ENCODE measurements around the gene SCML2.
"Not testable (repeated sequence)": the region's sequence is repeated elsewhere in the genome, so short reads cannot be mapped to it uniquely, and the experiment has no call there.

The SCML2 gene

DNA sequence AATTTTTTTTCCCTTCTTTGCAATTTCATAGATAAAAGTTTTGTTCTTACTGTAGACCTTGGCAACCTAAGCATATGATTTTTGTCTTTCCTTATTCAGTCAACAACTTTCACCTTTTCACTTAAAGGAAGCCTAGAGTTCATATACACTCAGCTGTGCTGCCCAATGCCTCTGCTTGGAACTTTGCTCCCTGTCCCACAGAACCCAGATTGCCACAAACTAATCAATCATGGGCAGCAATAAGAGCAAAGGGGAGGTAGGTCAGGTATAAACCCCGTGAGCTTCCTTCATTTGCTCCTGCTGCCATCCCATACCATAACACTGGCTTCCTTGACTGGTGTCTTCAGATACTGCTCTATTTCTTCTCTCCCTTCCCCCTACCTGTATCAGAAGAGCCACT, 82.8 kb downstream of the SCML2 start:
- no peak for DNase-seq (ENCODE audit: low read depth in 2 of 2)

DNA sequence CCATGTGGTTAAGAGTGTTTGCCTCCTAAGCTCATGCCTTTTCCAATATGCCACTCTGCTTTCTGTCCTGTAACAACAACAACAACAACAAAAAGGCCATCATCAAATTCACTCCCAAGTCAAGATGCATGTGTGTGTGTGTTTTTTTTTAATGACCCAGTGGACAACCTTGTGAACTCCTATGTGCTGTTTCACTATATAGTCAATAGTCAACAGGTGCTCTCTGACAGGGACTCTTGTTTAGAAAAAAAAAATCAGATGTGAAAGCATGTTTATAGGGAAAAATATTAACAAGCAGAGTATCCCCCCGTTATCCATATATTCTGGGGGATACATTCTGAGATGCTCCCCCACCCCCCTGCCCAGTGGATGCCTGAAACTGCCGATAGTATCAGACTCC, 83.2 kb downstream of the SCML2 start:
- no peak for DNase-seq (ENCODE audit: low read depth in 2 of 2)

DNA sequence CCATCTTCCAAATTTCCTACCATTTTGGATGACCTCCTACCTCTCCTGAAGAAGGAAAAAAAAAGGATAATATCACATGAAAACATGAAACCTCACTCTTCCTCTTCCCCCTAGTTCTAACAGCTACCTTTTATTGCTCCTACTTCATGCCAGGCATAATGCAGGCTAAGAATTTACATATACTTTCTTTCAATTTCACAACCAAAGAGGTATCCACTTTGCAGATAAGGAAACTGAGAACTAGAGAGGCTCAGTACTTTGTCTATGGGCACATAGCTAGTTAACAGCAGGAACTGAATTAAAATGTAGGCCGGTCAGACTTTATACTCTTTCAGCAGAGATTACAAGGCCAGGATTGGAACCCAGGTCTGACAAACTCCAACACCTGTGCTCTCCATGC, 99.4 kb downstream of the SCML2 start:
- DNase-seq (ENCODE audit: low read depth in 2 of 2): no peak

DNA sequence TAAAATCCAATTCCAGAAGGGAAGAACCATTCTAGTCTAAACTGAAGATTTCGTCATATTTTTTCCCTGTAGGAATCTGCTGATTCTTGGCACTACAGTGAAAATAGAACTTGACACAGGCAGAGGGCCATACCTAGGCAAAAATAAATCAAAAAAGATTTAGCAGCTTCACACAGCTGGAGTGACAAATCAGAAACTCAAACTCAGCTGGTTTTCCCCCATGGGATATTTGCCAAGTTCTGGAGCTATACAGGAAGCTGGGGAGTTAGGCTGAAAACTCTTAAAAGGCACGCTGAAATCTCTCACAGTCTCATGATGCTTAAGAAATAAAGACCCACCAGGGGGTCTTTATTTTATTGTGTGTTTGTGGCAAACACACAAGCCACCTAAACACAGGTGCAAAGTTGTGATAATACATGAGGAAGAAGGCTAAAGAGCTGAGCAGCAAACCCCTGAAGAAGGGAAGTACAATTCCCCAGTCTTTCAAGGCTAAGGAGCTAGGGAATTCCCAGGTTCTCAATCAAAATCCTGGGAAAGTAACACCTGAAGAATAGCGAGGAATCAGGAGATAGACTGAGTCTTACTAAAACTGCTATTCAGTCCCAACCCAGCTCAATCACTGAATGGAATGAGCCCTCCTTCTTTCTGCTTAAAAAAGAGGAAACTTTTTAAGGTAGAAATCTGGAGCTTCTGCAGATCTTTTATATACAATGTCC, 101.7 kb downstream of the SCML2 start:
- DNase-seq (ENCODE audit: low read depth in 2 of 2): no peak

DNA sequence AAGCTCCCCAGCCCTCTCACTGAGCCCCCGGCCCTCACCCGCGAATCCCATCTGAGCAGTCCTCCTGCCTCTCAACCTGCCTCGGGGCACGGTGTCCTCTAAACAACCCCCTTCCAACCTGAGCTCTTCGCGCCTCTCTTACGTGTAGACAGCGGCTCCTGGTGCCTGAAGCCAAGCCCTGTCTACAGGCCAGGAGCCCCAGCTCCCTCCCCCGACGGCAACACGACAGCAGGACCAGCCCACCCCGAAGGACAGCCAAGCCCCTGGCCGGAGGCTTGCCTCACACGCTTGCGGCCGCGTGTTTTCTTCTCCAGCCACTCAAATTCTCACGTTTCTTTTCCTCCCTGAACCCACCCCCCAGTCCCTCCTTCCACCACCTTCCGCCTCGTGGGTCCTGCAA, 124.8 kb downstream of the SCML2 start:
- not testable (repeated sequence) for DNase-seq (ENCODE audit: low read depth in 2 of 2)

DNA sequence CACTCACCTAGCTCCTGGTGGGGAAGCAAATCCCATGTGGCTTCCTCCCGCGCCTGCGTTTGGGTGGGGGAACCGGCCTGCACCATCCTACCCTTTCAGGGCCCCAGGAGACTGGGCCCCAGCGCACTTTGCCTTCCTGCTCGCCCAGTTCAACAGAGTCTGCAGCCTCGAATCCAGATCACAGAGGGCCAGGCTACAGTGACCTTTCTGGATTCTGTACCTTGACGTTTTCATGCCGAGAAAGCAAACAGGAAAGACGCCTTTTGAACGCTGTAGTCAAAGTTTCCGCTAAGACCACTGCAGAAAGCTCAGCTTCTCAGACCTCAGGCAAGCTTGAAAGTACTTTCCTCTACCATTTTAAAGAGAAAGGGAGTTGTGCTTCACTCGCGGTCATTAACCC, 126.4 kb downstream of the SCML2 start:
- no peak for DNase-seq (ENCODE audit: low read depth in 2 of 2)

DNA sequence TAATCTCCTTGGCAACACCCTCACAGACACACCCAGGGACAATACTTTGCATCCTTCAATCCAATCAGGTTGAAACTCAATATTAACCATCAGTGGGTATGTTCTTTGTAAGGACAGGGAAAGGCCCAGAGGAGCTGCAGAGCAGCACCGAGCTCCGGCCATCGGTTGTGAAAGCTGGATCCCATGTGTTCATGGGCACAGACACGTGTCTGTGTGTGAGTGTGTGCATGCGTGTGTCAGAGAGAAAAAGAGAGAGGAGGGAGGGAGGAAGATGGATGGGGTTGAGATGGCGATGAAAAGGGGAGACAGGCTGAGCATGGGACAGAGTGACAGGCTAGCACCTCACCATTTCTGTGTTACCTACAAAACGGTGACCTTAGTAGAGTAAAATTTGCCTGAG, 127.0 kb downstream of the SCML2 start:
- DNase-seq (ENCODE audit: low read depth in 2 of 2): no peak

DNA sequence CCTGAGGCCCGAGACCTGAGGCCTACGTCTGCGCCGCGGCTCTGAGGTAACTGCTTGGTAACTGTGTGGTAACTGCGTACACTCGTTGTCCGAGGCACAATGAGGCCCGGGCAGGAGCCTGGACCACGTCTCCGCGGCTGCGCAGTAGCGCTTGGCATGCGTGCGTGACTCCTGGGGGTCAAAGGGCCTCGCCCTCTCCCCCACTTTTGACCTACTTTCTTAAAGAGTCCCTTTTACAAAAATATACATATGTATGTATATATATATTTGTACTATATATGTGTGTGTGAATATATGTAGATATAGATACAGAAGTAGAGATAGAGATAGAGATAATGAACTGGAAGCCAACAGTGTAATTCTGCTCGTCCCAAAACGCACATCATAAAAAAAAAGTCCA, 133.7 kb downstream of the SCML2 start, which contains the start of gene BEND2:
TSS of gene BEND2 (minus strand) at position 101 of the 400 bp plus-strand sequence. CDS start 136 bp downstream, outside the sequence.
- no peak for DNase-seq (ENCODE audit: low read depth in 2 of 2)

DNA sequence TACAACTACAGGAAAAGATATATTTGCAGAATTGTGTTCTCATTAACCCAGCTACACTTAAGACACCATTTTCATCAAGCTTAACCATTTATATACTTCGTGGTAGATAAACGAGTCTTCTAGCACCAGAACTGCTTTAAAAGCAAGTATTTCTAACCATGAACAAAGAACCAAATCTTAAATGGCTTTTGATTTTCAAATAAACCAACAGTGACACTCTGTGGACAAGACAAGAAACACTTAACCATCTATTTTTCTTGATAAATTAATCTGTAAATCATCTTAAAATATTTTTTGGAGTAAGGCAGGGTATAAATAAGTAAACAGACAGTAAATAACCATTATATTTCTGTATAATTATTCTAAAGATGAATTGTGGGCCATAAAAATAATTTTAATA, 144.0 kb downstream of the SCML2 start:
- DNase-seq (ENCODE audit: low read depth in 2 of 2): no peak

DNA sequence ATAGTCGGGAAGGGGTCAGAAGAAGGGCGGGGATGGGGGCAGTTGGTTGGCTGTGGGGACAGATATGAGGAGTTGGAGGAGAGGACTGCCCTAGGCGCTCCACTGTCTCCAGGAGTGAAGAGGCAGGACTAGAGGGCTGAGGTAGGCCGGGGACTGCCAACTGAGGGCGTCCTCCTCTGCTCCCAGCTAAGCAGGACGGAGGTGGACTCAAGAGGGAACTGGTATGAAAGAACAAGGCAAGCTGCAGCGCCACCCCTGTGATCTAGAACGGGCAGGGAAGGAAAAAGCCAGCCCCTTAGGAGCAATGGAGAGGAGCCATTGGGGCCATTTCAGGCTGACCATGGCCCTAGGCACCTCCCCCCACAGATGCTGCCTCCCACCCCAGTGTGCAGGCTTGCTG, 147.8 kb downstream of the SCML2 start:
- no peak for DNase-seq (ENCODE audit: low read depth in 2 of 2)

DNA sequence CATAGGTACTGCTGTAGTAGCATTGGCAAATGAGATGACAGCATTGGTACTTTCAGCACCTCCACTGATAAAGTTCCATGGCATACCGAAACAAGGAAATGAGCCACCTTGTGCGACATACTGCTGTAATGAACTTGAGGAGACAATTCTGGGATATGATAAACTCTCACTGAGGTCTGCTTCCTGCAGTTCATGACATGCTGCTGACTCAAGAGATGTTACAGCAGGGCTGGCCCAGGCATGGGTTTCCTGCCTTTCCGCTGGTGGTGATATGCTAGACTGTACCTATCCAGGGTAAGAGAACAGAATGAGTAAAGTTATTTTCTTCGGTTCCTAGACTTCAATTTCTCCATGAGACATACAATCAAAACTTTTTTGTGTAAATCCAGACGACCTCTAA, 150.9 kb downstream of the SCML2 start:
- no peak for DNase-seq (ENCODE audit: low read depth in 2 of 2)

DNA sequence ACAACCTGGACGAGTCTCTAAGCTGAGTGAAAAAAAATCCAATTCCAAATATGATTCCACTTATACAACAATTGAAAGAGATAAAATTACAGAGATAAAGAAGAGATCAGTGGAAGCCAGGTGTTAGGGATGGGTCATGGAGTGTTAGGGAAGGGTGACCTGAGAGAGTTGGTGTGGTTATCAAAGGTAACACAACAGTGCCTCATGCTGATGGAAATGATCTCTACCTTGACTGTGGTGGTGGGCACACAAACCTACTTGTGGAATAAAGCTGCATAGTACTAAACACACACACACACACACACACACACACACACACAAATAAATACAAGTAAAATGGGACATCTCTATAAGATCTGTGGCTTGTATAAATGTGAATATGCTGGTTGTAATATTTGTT, 159.8 kb downstream of the SCML2 start:
- no peak for DNase-seq (ENCODE audit: low read depth in 2 of 2)
